ENCODE data around the gene VPS51. TPM values are rescaled to one million over a fixed set of nuclear protein-coding genes. Genes with fewer than 3 reads are reported as not detected.

VPS51 gene
- total and polyA plus RNA-seq, 2 of the 4 experiments (the other 2 are of a cell fraction), result 56.3 to 113 TPM

DNA sequence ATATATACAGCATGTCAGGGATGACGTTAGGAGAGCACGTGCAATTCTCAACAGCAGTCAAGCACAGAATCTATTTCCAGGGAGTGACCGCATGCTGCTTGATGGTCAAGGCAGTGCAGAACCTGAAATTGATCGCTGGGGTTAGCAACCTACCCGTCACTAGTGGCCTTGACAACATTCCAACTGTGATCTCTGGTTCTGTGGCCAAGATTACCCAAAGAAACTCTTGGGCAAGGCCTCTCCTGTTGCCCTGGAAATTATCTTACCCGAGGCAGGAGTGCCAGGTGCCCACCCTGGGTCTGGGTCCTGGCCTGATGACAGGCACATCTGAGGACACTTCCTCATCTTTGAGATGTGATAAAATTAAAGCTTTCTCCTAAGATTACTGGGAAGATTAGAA, 17.8 kb downstream of the VPS51 start:
- no peaks in the 10 kb centered on the region for H3K27me3 ChIP-seq (ENCODE audit: control insufficient read depth, insufficient read depth, low read length)
- TF ChIP-seq RAD21 (IDR thresholded peaks at IDR 0.05; ENCODE audit: low read length), result no peak
- TF ChIP-seq RCOR1 (IDR thresholded peaks at IDR 0.05; ENCODE audit: insufficient replicate concordance, low read length), result no peak
- H3K23ac ChIP-seq (ENCODE audit: low read depth, low read length), result no peak overlapping the region
- 0 out of 2 replicates have a peak, but pooled peaks cover 2% of the 10 kb centered on the region for H3K9me1 ChIP-seq (ENCODE audit: insufficient read depth, low read length)
- H2BK5ac ChIP-seq (ENCODE audit: low read depth, low read length, poor library complexity, severe bottlenecking), result no peak overlapping the region
- H2AFZ ChIP-seq (replicated peaks; ENCODE audit: low read length, poor library complexity), result no peak overlapping the region
- no peak overlapping the region for H4K91ac ChIP-seq (ENCODE audit: insufficient read depth, low read depth, low read length)
- in situ Hi-C loops (cut with MboI; ENCODE audit: low sequenced_read_pairs) (no loop called here), dilution Hi-C loops (cut with HindIII; ENCODE audit: low sequenced_read_pairs, unreplicated experiment) (no loop called here), intact Hi-C loops (cut with micrococcal nuclease) (loop anchor here (5.0 kb wide), 1 partner anchor 138 kb away; no protein-coding TSS in a partner anchor)
- H4K20me1 ChIP-seq (ENCODE audit: insufficient read depth, low read length), result peaks cover 11% of the 10 kb centered on the region; the same call in 1 of the 2 replicates
- peak overlapping the region; percentile 67 for H2AK9ac ChIP-seq (replicated peaks; ENCODE audit: low read depth, low read length, poor library complexity)
- peaks cover 20% of the 10 kb centered on the region for H3K4me1 ChIP-seq (ENCODE audit: control insufficient read depth, insufficient read depth, low read length)
- peaks cover 10% of the 10 kb centered on the region for H3K36me3 ChIP-seq (ENCODE audit: control insufficient read depth, insufficient read depth, low read length)
- H2BK15ac ChIP-seq (ENCODE audit: low read depth, low read length), result no peak overlapping the region
- no peak overlapping the region for H3K14ac ChIP-seq (replicated peaks; ENCODE audit: low read depth, low read length)
- no peak overlapping the region for H3K4me3 ChIP-seq (ENCODE audit: insufficient read depth, low read depth, low read length)
- peaks cover 0 to 29% of the 10 kb centered on the region in 2 experiments for H3K79me1 ChIP-seq (ENCODE audit: low read depth in 1 of 2, low read length in 2 of 2)
- no peaks in the 10 kb centered on the region for H3K9me3 ChIP-seq (ENCODE audit: control insufficient read depth, insufficient read depth, low read length)
- H4K5ac ChIP-seq (ENCODE audit: low read depth, low read length), result no peak overlapping the region
- POLR2A ChIA-PET (ENCODE audit: unreplicated experiment), result no interaction called here
- no peak overlapping the region for H3K4ac ChIP-seq (ENCODE audit: low read depth, low read length)
- no peak overlapping the region for H3K4me2 ChIP-seq (ENCODE audit: low read depth, low read length)
- no TSS peak for BruUV-seq (replicated peaks)
- no peak for ATAC-seq (ENCODE audit: low read depth)
- DNase-seq, result no peak
- H4K8ac ChIP-seq (ENCODE audit: low read depth in 2 of 2, low read length in 2 of 2), result no peak overlapping the region
- H2BK120ac ChIP-seq (ENCODE audit: low read depth, low read length), result no peak overlapping the region
- WGBS, 2 experiments (ENCODE audit: extremely low coverage in 2 of 2, insufficient read length in 1 of 2), result 97% methylated on average over 3 of the region's 6 CpGs; no CpG with 5 or more reads in 1 of the 2 experiments
- CTCF ChIA-PET, result interaction anchor here (0.6 kb wide), 1 partner anchor 598 kb away, joined by 3 read pairs; no protein-coding TSS in a partner anchor
- H3K9ac ChIP-seq (ENCODE audit: low read depth, low read length), result no peak overlapping the region
- H2AK5ac ChIP-seq (ENCODE audit: low read depth, low read length), result no peak overlapping the region
- H3K56ac ChIP-seq (ENCODE audit: extremely low read depth, insufficient read depth, low read length), result no peak overlapping the region
- H3K27ac ChIP-seq (ENCODE audit: insufficient read depth, low read length), result no peak overlapping the region
- H2BK20ac ChIP-seq (ENCODE audit: low read depth, low read length), result no peak overlapping the region
- H3K18ac ChIP-seq (ENCODE audit: low read depth, low read length), result no peak overlapping the region

Measured in IMR-90 (cell line).